Measurements from ENCODE around the gene ZFP36. TPM values are rescaled to one million over a fixed set of nuclear protein-coding genes. Genes with fewer than 3 reads are reported as not detected.

The ZFP36 gene
- total RNA-seq, 1 experiment from 2014 or later, result 17.3 TPM

GRCh38 chr19:39435499-39436349 lies 29.1 kb downstream of the ZFP36 start, which contains the start of gene RPS16 (continued):
- TF ChIP-seq HMGXB4 (CRISPR knock-in tag; IDR thresholded peaks at IDR 0.05) (peak; percentile 71), ATF1 (CRISPR knock-in tag; IDR thresholded peaks at IDR 0.05) (no peak), ZNF532 (CRISPR knock-in tag; IDR thresholded peaks at IDR 0.05; ENCODE audit: borderline replicate concordance) (no peak), GTF2I (CRISPR knock-in tag; conservative IDR thresholded peaks at IDR 0.05) (no peak), ATF6 (CRISPR knock-in tag; IDR thresholded peaks at IDR 0.05) (no peak), OVOL2 (CRISPR knock-in tag; IDR thresholded peaks at IDR 0.05; ENCODE audit: borderline replicate concordance) (no peak), FOXK1 (CRISPR knock-in tag; IDR thresholded peaks at IDR 0.05) (peak; percentile 93), ATF3 (CRISPR knock-in tag; conservative IDR thresholded peaks at IDR 0.05) (no peak), ZNF512 (CRISPR knock-in tag; IDR thresholded peaks at IDR 0.05; ENCODE audit: borderline replicate concordance) (no peak), ZNF425 (CRISPR knock-in tag; conservative IDR thresholded peaks at IDR 0.05) (no peak), IRF1 (CRISPR knock-in tag; IDR thresholded peaks at IDR 0.05) (no peak), E2F5 (CRISPR knock-in tag; IDR thresholded peaks at IDR 0.05) (peak; percentile 99), ARID4B (CRISPR knock-in tag; IDR thresholded peaks at IDR 0.05; ENCODE audit: borderline replicate concordance) (no peak; the same call in 1 of the 2 replicates), KAT7 (CRISPR knock-in tag; IDR thresholded peaks at IDR 0.05; ENCODE audit: borderline replicate concordance) (0 out of 2 replicates have a peak, but pooled peaks have one; percentile 72), GRHL2 (CRISPR knock-in tag; IDR thresholded peaks at IDR 0.05; ENCODE audit: insufficient replicate concordance, severe bottlenecking) (no peak)
